Lower lobe of right lung (tissue), 2 donors: ENCODE data around the gene KCNJ6. TPM values are rescaled to one million over a fixed set of nuclear protein-coding genes. Genes with fewer than 3 reads are reported as not detected.
"Not testable (repeated sequence)": the region's sequence is repeated elsewhere in the genome, so short reads cannot be mapped to it uniquely, and the experiment has no call there.

ENCODE experiments used
- ATAC-seq, 2 donors: fragments of 200-7000 bp; cut with Tn5 transposase; one replicate each; pipeline ENCODE4 v1.9.1; 2020 to 2022; ENCODE audit warnings: mild to moderate bottlenecking in 2 of 2, moderate library complexity in 2 of 2
- DNase-seq: peaks from one replicate; pipeline ENCODE4 v3.0.0-alpha.2; 2020
- H3K27ac ChIP-seq: fragments of 200-600 bp; one replicate; pipeline ENCODE4 v1.8.0; 2022
- H3K27me3 ChIP-seq: fragments of 200-600 bp; one replicate; pipeline ENCODE4 v1.8.0; 2022; ENCODE audit warnings: low read depth
- H3K36me3 ChIP-seq: fragments of 200-600 bp; one replicate; pipeline ENCODE4 v1.8.0; 2022; ENCODE audit warnings: mild to moderate bottlenecking
- H3K4me1 ChIP-seq: fragments of 200-600 bp; one replicate; pipeline ENCODE4 v1.8.0; 2022
- H3K4me3 ChIP-seq: fragments of 200-600 bp; one replicate; pipeline ENCODE4 v1.8.0; 2022; ENCODE audit warnings: mild to moderate bottlenecking
- H3K9me3 ChIP-seq: fragments of 200-600 bp; one replicate; pipeline ENCODE4 v1.8.0; 2022
- intact Hi-C: fragments of 100-400 bp; cut with DNase I; formaldehyde crosslinking; loops from one replicate; pipeline ENCODE4 v1.11.0; 2022
- total RNA-seq: library from RNA; stranded (reverse); fragmentation: NEBNext Ultra II Directional; extraction: Animal tissue kit (Norgen Biotek cat#: 25700); gene quantifications from one replicate; pipeline ENCODE4 v1.2.1, GENCODE V29; 2021
- TF ChIP-seq, protein P1 (sequence below): fragments of 200-600 bp; IDR thresholded peaks from one replicate; pipeline ENCODE4 v1.8.0; 2022; ENCODE audit warnings: antibody characterized with exemption, mild to moderate bottlenecking
- donor health status: DM: no; HTN: yes; CAD: no; lungs with severe emphysema.

KCNJ6 gene
- total RNA-seq, 1 donor from 2014 or later, result 0.09 TPM

DNA sequence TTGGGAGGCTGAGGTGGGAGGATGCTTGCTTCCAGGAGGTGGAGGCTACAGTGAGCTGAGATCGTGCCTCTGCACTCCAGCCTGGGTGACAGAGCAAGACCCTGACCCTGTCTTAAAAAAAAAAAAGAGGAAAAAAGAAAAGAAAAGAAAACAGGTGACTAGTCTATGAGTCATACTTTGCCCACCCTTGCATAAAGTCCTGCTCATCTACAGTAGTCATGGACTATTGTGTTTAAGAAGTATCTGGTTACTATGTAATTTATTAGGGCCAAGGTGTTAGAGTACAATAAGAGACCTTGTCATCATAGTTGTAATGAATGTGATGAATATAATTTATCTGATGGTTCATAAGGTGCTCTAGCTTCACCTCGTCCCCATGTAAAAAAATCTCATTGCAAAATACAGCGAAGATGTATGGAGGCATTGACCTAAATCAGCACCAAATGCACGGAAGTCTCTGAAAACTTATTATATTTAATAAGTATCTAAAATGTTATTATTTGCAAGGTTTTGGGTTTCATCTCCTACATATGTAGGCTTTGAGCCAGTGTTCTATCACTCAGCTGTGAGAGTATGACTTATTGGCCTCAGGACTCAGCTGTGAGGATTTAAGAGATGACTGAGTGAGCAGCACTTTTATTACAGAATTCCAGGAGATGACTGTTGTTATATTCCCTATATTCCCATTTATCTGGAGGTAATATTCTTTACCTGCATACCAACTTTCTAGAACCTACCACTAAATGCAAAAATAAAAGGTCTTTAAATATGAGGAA, 19.9 kb upstream of the KCNJ6 start:
- no peak overlapping the region for H3K4me3 ChIP-seq
- no peaks in the 10 kb centered on the region for H3K27me3 ChIP-seq
- DNase-seq, result no peak
- H3K9me3 ChIP-seq, result peaks cover 12% of the 10 kb centered on the region
- intact Hi-C loops, result no loop called here
- ATAC-seq, result no peak
- no peaks in the 10 kb centered on the region for H3K36me3 ChIP-seq
- H3K27ac ChIP-seq, result no peak overlapping the region
- no peaks in the 10 kb centered on the region for H3K4me1 ChIP-seq
- TF ChIP-seq, protein P1, sequence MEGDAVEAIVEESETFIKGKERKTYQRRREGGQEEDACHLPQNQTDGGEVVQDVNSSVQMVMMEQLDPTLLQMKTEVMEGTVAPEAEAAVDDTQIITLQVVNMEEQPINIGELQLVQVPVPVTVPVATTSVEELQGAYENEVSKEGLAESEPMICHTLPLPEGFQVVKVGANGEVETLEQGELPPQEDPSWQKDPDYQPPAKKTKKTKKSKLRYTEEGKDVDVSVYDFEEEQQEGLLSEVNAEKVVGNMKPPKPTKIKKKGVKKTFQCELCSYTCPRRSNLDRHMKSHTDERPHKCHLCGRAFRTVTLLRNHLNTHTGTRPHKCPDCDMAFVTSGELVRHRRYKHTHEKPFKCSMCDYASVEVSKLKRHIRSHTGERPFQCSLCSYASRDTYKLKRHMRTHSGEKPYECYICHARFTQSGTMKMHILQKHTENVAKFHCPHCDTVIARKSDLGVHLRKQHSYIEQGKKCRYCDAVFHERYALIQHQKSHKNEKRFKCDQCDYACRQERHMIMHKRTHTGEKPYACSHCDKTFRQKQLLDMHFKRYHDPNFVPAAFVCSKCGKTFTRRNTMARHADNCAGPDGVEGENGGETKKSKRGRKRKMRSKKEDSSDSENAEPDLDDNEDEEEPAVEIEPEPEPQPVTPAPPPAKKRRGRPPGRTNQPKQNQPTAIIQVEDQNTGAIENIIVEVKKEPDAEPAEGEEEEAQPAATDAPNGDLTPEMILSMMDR, result no peak

DNA sequence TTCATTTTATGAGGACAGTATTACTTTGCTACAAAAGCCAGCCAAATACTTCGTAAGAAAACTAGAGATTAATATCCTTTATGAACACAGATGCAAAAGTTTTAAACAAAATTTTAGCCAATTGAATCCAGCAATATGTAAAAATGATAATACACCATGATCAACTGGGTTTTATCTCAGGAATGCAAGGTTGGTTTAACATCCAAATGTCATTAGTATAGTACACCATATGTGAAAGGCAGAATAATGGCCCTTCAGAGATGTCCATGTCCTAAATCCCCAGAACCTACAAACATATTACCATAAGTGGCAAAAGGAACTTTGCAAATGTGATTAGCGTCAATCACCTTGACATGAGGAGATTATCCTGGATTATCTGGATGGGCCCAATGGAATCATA, 16.7 kb upstream of the KCNJ6 start:
- H3K4me3 ChIP-seq, result no peak overlapping the region
- H3K9me3 ChIP-seq, result peaks cover 12% of the 10 kb centered on the region
- no peak overlapping the region for H3K27ac ChIP-seq
- TF ChIP-seq, protein P1, result no peak
- intact Hi-C loops, result no loop called here
- no peaks in the 10 kb centered on the region for H3K27me3 ChIP-seq
- no peaks in the 10 kb centered on the region for H3K4me1 ChIP-seq
- ATAC-seq (no peak), DNase-seq (no peak)
- no peaks in the 10 kb centered on the region for H3K36me3 ChIP-seq

DNA sequence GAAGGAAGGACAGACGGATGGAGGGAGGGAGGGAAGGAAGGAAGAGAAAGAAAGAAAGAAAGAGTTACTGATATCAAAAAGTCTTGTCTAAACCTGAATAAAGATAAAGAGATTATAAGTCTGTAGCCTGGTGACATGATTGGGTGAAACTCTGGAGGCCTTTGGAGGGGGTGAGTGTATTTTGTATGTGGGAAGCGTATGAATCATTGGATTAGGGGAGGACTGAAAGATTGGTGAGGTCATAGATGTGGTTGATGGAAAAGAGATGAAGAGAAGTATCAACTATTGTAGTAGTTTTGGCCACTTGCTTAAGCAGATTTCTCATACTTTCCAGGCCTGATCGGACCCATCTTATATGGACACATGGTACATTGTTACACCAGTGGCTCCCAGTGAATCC, 11.5 kb upstream of the KCNJ6 start:
- no peak for ATAC-seq
- Histone ChIP-seq H3K27me3 (no peaks in the 10 kb centered on the region), H3K36me3 (no peaks in the 10 kb centered on the region), H3K4me3 (no peak overlapping the region), H3K27ac (no peak overlapping the region), H3K9me3 (peaks cover 3% of the 10 kb centered on the region), H3K4me1 (no peaks in the 10 kb centered on the region)
- intact Hi-C loops, result no loop called here
- no peak for DNase-seq
- TF ChIP-seq, protein P1, result no peak

DNA sequence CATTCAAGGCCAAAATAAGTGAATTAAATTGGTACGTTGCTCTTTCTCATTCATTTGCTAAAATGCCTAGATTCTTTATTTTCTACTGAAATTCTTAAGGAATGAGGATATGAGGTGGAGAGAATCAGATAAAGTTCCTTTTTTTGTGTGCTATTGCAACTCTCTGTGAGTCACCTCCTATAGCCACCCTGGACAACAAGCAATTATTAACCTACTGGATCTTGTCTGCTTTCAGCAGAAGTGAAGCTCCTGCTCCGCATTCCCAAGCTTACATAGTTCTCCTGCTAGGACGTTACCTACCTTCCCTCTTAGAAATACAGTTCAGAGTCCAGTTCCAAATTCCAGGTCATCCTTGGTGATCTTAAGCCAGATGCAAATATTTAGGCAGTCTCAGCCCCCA, 4.8 kb upstream of the KCNJ6 start:
- H3K9me3 ChIP-seq, result no peaks in the 10 kb centered on the region

DNA sequence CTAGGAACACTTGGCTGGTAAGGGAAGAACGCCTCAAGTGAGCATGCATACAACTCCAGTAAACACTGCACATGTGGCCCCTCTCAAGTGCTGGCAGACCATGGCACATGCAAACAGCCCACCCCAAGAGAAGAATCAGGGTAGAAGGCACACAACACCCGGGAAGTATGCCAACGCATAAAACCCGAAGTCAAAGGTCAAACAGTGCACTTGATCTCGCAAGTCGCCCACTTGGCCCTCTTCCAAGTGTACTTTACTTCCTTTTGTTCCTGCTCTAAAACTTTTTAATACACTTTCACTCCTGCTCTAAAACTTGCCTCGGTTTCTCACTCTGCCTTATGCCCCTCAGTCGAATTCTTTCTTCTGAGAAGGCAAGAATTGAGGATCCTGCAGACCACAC, 4.0 kb upstream of the KCNJ6 start:
- H3K36me3 ChIP-seq, ATAC-seq, H3K27ac ChIP-seq, H3K4me3 ChIP-seq, intact Hi-C loops, H3K9me3 ChIP-seq, DNase-seq: not testable (repeated sequence)
- peaks cover 46% of the 10 kb centered on the region for H3K27me3 ChIP-seq
- peaks cover 14% of the 10 kb centered on the region for H3K4me1 ChIP-seq

More for the DNA sequence above, 4.8 kb upstream of the KCNJ6 start:
- ATAC-seq (no peak), DNase-seq (no peak)
- Histone ChIP-seq H3K27ac (no peak overlapping the region), H3K27me3 (peaks cover 38% of the 10 kb centered on the region), H3K4me3 (no peak overlapping the region), H3K4me1 (peaks cover 6% of the 10 kb centered on the region), H3K36me3 (no peaks in the 10 kb centered on the region)
- intact Hi-C loops, result no loop called here
- TF ChIP-seq, protein P1, result no peak

DNA sequence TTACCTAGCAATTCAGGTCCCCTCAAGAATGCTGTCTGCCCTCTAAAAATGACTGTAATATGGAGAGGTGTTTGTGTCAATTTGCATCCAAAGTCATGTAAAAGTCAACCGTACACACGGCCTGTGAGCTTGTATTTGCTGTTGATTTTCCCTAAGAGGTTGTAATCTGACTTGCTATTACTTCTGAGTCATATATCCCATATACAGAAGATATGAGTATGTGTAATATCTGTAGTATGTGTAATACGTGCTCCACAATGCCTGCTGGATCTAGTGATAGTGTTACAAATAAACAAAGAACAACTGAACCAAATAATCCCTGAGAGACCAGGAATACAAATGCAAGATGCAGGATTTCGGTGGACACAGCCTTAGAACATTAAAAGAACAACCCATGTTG, 1.4 kb upstream of the KCNJ6 start:
- no peak overlapping the region for H3K4me3 ChIP-seq
- no peak for ATAC-seq
- DNase-seq, result no peak
- TF ChIP-seq, protein P1, result no peak
- peaks cover 14% of the 10 kb centered on the region for H3K4me1 ChIP-seq
- no peaks in the 10 kb centered on the region for H3K9me3 ChIP-seq
- H3K27me3 ChIP-seq, result peaks cover 67% of the 10 kb centered on the region
- no peaks in the 10 kb centered on the region for H3K36me3 ChIP-seq
- H3K27ac ChIP-seq, result no peak overlapping the region
- intact Hi-C loops, result no loop called here
